Right lobe of liver (tissue), 6 donors: ENCODE results near the gene CLSTN2. TPM values are rescaled to one million over a fixed set of nuclear protein-coding genes. Genes with fewer than 3 reads are reported as not detected.

Source experiments
- ATAC-seq, 4 donors: fragments of 200-7000 bp; cut with Tn5 transposase; one replicate each; pipeline ENCODE4 v1.9.1; 2020; ENCODE audit warnings: mild to moderate bottlenecking in 4 of 4, moderate library complexity in 4 of 4
- DNase-seq, 3 donors: peaks; one replicate each; pipeline ENCODE4 v3.0.0-alpha.2; 2020
- H3K27ac ChIP-seq, 3 donors: fragments of 200-600 bp; one replicate each; pipeline ENCODE4 v1.8.0; 2022
- H3K27me3 ChIP-seq, 2 donors: fragments of 200-600 bp; one replicate each; pipeline ENCODE4 v1.8.0; 2022
- H3K36me3 ChIP-seq, 4 donors: fragments of 200-600 bp; sonication (generic) in 1 of 4; one replicate each; pipeline versions ENCODE4 v1.5.1 to v1.8.0; 2017 to 2022; ENCODE audit warnings: control low read depth in 1 of 4
- H3K4me1 ChIP-seq, 4 donors: fragments of 200-600 bp; sonication (generic) in 1 of 4; one replicate each; pipeline versions ENCODE4 v1.5.1 to v1.8.0; 2017 to 2022; ENCODE audit warnings: control low read depth in 1 of 4
- H3K4me3 ChIP-seq, 3 donors: fragments of 200-600 bp; one replicate each; pipeline ENCODE4 v1.8.0; 2022
- H3K9me3 ChIP-seq, 4 donors: fragments of 200-600 bp; sonication (generic) in 1 of 4; one replicate each; pipeline versions ENCODE4 v1.5.1 to v1.8.0; 2017 to 2022; ENCODE audit warnings: control low read depth in 1 of 4
- CTCF ChIP-seq, 4 donors: fragments of 200-600 bp in 3 of 4; fragments of 450-650 bp in 1 of 4; IDR thresholded peaks; one replicate each; pipeline versions ENCODE4 v1.5.1 to v1.8.0; 2016 to 2022; ENCODE audit warnings: antibody characterized with exemption in 4 of 4, mild to moderate bottlenecking in 2 of 4
- POLR2A ChIP-seq: fragments of 450-650 bp; IDR thresholded peaks from one replicate; pipeline ENCODE4 v1.6.1; 2017; ENCODE audit warnings: antibody characterized with exemption, mild to moderate bottlenecking
- WGBS: methylation state at CpG from one replicate; pipeline ENCODE4 v1.1.6; 2018; ENCODE audit warnings: low coverage, low lambda C conversion rate; ENCODE audit not compliant: insufficient coverage; ENCODE audit errors: missing lambda C conversion rate; 5-methylcytosine and 5-hydroxymethylcytosine counted together
- intact Hi-C, 2 donors: fragments of 100-400 bp; cut with DNase I; formaldehyde crosslinking; loops; one replicate each; pipeline versions ENCODE4 v1.11.2 to v1.14.1; 2022
- total RNA-seq, 6 experiments: library from RNA; depleted of rRNA in 2 of 6; stranded (reverse); fragments of >200 nt in 2 of 6; fragmentation: NEBNext Ultra II Directional in 3 of 6; extraction: Animal tissue kit (Norgen Biotek cat#: 25700) in 3 of 6; gene quantifications; one replicate each; pipeline versions ENCODE4 v1.1.0 to v1.2.4, GENCODE V29; 2016 to 2023
- donor health status: DM: no; HTN: yes; CAD: no.
- donor health status: DM: no; HTN: no; CAD: no.
- donor health status: DM: no; HTN: no; CAD: no.
- donor health status: DM: no; HTN: yes; CAD: no.
- donor health status: DM: no; HTN: yes; CAD: no.

Gene CLSTN2
- total RNA-seq, 6 experiments from 2014 or later = 1.0 to 3.3 (median 2.0) TPM

- TF ChIP-seq CTCF (IDR thresholded peaks at IDR 0.05) (no peak), POLR2A (no peak)
- peak in 3 of 4 donors; percentile 22 to 34 (median 30) for ATAC-seq
- no peak for DNase-seq
- Histone ChIP-seq H3K4me3 (no peak overlapping the region), H3K27ac (no peak overlapping the region), H3K36me3 (no peaks in the 10 kb centered on the region), H3K4me1 (peaks cover 0 to 8% (median 5%) of the 10 kb centered on the region in 4 donors), H3K27me3 (no peaks in the 10 kb centered on the region), H3K9me3 (no peaks in the 10 kb centered on the region)
- WGBS = 56% methylated on average over 4 of the region's 7 CpGs
- intact Hi-C loops = no loop called here
These were observed 73.2 kb downstream of the CLSTN2 start for GRCh38 chr3:140007911-140008869.

GRCh38 chr3:140010391-140010790 is 75.4 kb downstream of the CLSTN2 start:
- Histone ChIP-seq H3K4me3 (no peak overlapping the region), H3K27me3 (no peaks in the 10 kb centered on the region), H3K9me3 (no peaks in the 10 kb centered on the region), H3K36me3 (no peaks in the 10 kb centered on the region), H3K27ac (no peak overlapping the region), H3K4me1 (peaks cover 0 to 8% (median 5%) of the 10 kb centered on the region in 4 donors)
- ATAC-seq (no peak), DNase-seq (no peak)
- intact Hi-C loops = no loop called here
- TF ChIP-seq CTCF (IDR thresholded peaks at IDR 0.05) = no peak
- no peak for TF ChIP-seq POLR2A
- whole genome bisulfite sequencing = 50% methylated on average over 2 of the region's 2 CpGs

- no peaks in the 10 kb centered on the region for H3K36me3 ChIP-seq
- H3K27me3 ChIP-seq = no peaks in the 10 kb centered on the region
- no peak overlapping the region for H3K4me3 ChIP-seq
- TF ChIP-seq CTCF (IDR thresholded peaks at IDR 0.05) (no peak), POLR2A (no peak)
- intact Hi-C loops = no loop called here
- DNase-seq = no peak
- no peak for ATAC-seq
- 92% methylated on average over 2 of the region's 2 CpGs for WGBS
- H3K27ac ChIP-seq = no peak overlapping the region
- H3K9me3 ChIP-seq = no peaks in the 10 kb centered on the region
- peaks cover 0 to 8% (median 5%) of the 10 kb centered on the region in 4 donors for H3K4me1 ChIP-seq
These were observed 76.1 kb downstream of the CLSTN2 start for GRCh38 chr3:140011086-140011485.

- H3K4me3 ChIP-seq = no peak overlapping the region
- no peaks in the 10 kb centered on the region for H3K36me3 ChIP-seq
- 76% methylated on average over 5 of the region's 5 CpGs for WGBS
- peaks cover 0 to 8% (median 5%) of the 10 kb centered on the region in 4 donors for H3K4me1 ChIP-seq
- H3K9me3 ChIP-seq = no peaks in the 10 kb centered on the region
- ATAC-seq (no peak), DNase-seq (no peak)
- H3K27me3 ChIP-seq = no peaks in the 10 kb centered on the region
- intact Hi-C loops = no loop called here
- TF ChIP-seq CTCF (IDR thresholded peaks at IDR 0.05) (no peak), POLR2A (no peak)
- H3K27ac ChIP-seq = no peak overlapping the region
These were observed 76.8 kb downstream of the CLSTN2 start for GRCh38 chr3:140011611-140012277.
